Liver (tissue), 3 donors: ENCODE measurements around the gene COL3A1.

Source experiments
- ATF3 ChIP-seq: IDR thresholded peaks from 2 replicates; pipeline ENCODE4 v1.6.1; 2016; ENCODE audit warnings: antibody characterized with exemption
- GABPA ChIP-seq, 2 donors: IDR thresholded peaks in 1 of 2; conservative IDR thresholded peaks in 1 of 2; 2 replicates each; pipeline ENCODE4 v1.6.1; 2016; ENCODE audit warnings: antibody characterized with exemption in 2 of 2, mild to moderate bottlenecking in 1 of 2, moderate library complexity in 1 of 2
- HNF4A ChIP-seq, 2 donors: conservative IDR thresholded peaks; 2 replicates each; pipeline ENCODE4 v1.6.1; 2016; ENCODE audit warnings: antibody characterized with exemption in 2 of 2, mild to moderate bottlenecking in 2 of 2
- JUND ChIP-seq, 2 donors: IDR thresholded peaks; 2 replicates each; pipeline ENCODE4 v1.6.1; 2016; ENCODE audit warnings: antibody characterized with exemption in 2 of 2
- MAX ChIP-seq: IDR thresholded peaks from 2 replicates; pipeline ENCODE4 v1.6.1; 2016; ENCODE audit warnings: antibody characterized with exemption
- RAD21 ChIP-seq, 2 donors: IDR thresholded peaks; 2 replicates each; pipeline ENCODE4 v1.6.1; 2016; ENCODE audit warnings: antibody characterized with exemption in 2 of 2, mild to moderate bottlenecking in 2 of 2
- REST ChIP-seq: IDR thresholded peaks from 2 replicates; pipeline ENCODE4 v1.6.1; 2016; ENCODE audit warnings: antibody characterized with exemption, mild to moderate bottlenecking
- RXRA ChIP-seq, 2 donors: IDR thresholded peaks; 2 replicates each; pipeline ENCODE4 v1.6.1; 2017 to 2018; ENCODE audit warnings: antibody characterized with exemption in 2 of 2, mild to moderate bottlenecking in 1 of 2
- TAF1 ChIP-seq: conservative IDR thresholded peaks from 2 replicates; pipeline ENCODE4 v1.6.1; 2016; ENCODE audit warnings: antibody characterized with exemption, mild to moderate bottlenecking
- TF ChIP-seq, protein P1 (sequence below): fragments of 150-350 bp; IDR thresholded peaks from 2 replicates; pipeline ENCODE4 v1.5.1; 2017; ENCODE audit warnings: improper control_type of control experiment, low read depth, low read length; ENCODE audit not compliant: missing input control
- donor health status: healthy.
- donor health status: healthy.

DNA sequence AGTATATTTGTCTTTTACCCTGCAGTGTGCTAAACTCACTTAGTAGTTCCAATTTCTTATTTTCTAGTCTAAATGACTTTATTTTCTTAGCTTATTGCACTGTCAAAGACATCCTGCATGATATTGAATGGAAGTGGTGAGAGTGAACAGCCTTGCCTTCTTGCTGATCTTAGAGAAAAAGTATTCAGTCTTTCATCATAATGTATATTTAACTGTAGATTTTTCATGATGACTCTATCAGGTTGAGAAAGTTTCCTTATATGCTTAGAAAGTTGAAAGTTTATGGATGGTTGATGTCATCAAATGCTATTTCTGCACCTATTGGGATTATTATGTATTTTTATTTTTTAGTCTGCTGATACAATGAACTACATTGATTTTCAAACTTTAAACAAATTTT is 21.3 kb upstream of the COL3A1 start:
- TF ChIP-seq, protein P1, sequence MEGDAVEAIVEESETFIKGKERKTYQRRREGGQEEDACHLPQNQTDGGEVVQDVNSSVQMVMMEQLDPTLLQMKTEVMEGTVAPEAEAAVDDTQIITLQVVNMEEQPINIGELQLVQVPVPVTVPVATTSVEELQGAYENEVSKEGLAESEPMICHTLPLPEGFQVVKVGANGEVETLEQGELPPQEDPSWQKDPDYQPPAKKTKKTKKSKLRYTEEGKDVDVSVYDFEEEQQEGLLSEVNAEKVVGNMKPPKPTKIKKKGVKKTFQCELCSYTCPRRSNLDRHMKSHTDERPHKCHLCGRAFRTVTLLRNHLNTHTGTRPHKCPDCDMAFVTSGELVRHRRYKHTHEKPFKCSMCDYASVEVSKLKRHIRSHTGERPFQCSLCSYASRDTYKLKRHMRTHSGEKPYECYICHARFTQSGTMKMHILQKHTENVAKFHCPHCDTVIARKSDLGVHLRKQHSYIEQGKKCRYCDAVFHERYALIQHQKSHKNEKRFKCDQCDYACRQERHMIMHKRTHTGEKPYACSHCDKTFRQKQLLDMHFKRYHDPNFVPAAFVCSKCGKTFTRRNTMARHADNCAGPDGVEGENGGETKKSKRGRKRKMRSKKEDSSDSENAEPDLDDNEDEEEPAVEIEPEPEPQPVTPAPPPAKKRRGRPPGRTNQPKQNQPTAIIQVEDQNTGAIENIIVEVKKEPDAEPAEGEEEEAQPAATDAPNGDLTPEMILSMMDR: no peak
- TF ChIP-seq GABPA (IDR thresholded peaks at IDR 0.05 in 1 of 2, conservative IDR thresholded peaks at IDR 0.05 in 1 of 2) (no peak), HNF4A (conservative IDR thresholded peaks at IDR 0.05) (no peak), REST (no peak), ATF3 (no peak), RXRA (IDR thresholded peaks at IDR 0.05) (no peak), JUND (IDR thresholded peaks at IDR 0.05) (no peak), MAX (no peak), TAF1 (no peak), RAD21 (IDR thresholded peaks at IDR 0.05) (no peak)
